GM23248 (cell line): ENCODE measurements around the gene HSBP1L1.

Source experiments
- EZH2 ChIP-seq: fragments of 200-600 bp; sonication (generic); IDR thresholded peaks from 2 replicates; pipeline ENCODE4 v1.6.1; 2018; ENCODE audit warnings: antibody characterized with exemption, mild to moderate bottlenecking; ENCODE audit not compliant: insufficient read depth, poor library complexity, severe bottlenecking
- EZH2phosphoT487 ChIP-seq: fragments of 200-600 bp; sonication (generic); IDR thresholded peaks from 2 replicates; pipeline ENCODE4 v1.6.1; 2018; ENCODE audit warnings: antibody characterized with exemption, moderate library complexity, mild to moderate bottlenecking, low read depth; ENCODE audit not compliant: insufficient read depth

GRCh38 chr18:79955302-79956075 is 9.0 kb upstream of the HSBP1L1 start:
- no peak for TF ChIP-seq EZH2phosphoT487
- no peak for TF ChIP-seq EZH2
